SK-N-SH treated with all-trans-retinoic acid at 6 μM for 48 hours (cell line): ENCODE measurements around the gene HDAC5.

Source experiments
- ATAC-seq: fragments of 200-7000 bp; cut with Tn5 transposase; 3 replicates; pipeline ENCODE4 v1.9.1; 2020; ENCODE audit warnings: mild to moderate bottlenecking, moderate library complexity
- ARNTL ChIP-seq: fragments of 450-650 bp; formaldehyde crosslinking; IDR thresholded peaks from 2 replicates; pipeline ENCODE4 v1.5.0; 2020; ENCODE audit warnings: low read depth, mild to moderate bottlenecking, moderate library complexity, borderline replicate concordance
- BACH2 ChIP-seq: fragments of 250-450 bp; sonication (Bioruptor Pico); IDR thresholded peaks from 2 replicates; pipeline ENCODE4 v1.9.0; 2021; ENCODE audit warnings: mild to moderate bottlenecking, borderline replicate concordance
- CREB5 ChIP-seq: fragments of 250-450 bp; sonication (Bioruptor Pico); IDR thresholded peaks from 2 replicates; pipeline ENCODE4 v1.5.1; 2020; ENCODE audit warnings: low read depth, mild to moderate bottlenecking, moderate library complexity
- CSDC2 ChIP-seq: fragments of 250-450 bp; sonication (Bioruptor Pico); IDR thresholded peaks from 2 replicates; pipeline ENCODE4 v1.5.0; 2020; ENCODE audit warnings: mild to moderate bottlenecking, moderate library complexity
- ESRRG ChIP-seq: fragments of 250-450 bp; sonication (Bioruptor Pico); IDR thresholded peaks from 2 replicates; pipeline ENCODE4 v1.6.1; 2021; ENCODE audit warnings: mild to moderate bottlenecking
- GLIS3 ChIP-seq: fragments of 250-450 bp; sonication (Bioruptor Pico); IDR thresholded peaks from 2 replicates; pipeline ENCODE4 v1.5.0; 2020; ENCODE audit warnings: mild to moderate bottlenecking, moderate library complexity
- ISL1 ChIP-seq: fragments of 250-450 bp; sonication (Bioruptor Pico); IDR thresholded peaks from 2 replicates; pipeline ENCODE4 v2.1.2; 2022; ENCODE audit warnings: mild to moderate bottlenecking, moderate library complexity
- OSR1 ChIP-seq: fragments of 250-450 bp; sonication (Bioruptor Pico); IDR thresholded peaks from 2 replicates; pipeline ENCODE4 v1.8.0; 2022; ENCODE audit warnings: moderate library complexity, mild to moderate bottlenecking, inconsistent platforms
- PATZ1 ChIP-seq: fragments of 250-450 bp; sonication (Bioruptor Pico); IDR thresholded peaks from 2 replicates; pipeline ENCODE4 v1.8.0; 2020; ENCODE audit warnings: mild to moderate bottlenecking, moderate library complexity, borderline replicate concordance
- POU6F1 ChIP-seq: fragments of 250-450 bp; sonication (Bioruptor Pico); IDR thresholded peaks from 2 replicates; pipeline ENCODE4 v1.8.0; 2021; ENCODE audit warnings: low read depth, mild to moderate bottlenecking, moderate library complexity, borderline replicate concordance
- PPARA ChIP-seq: fragments of 250-450 bp; sonication (Bioruptor Pico); IDR thresholded peaks from 2 replicates; pipeline ENCODE4 v1.5.0; 2020; ENCODE audit warnings: mild to moderate bottlenecking, borderline replicate concordance
- RARB ChIP-seq: fragments of 250-450 bp; sonication (Bioruptor Pico); IDR thresholded peaks from 2 replicates; pipeline ENCODE4 v1.8.0; 2021; ENCODE audit warnings: mild to moderate bottlenecking, moderate library complexity
- SNAI2 ChIP-seq: fragments of 250-450 bp; sonication (Bioruptor Pico); IDR thresholded peaks from 2 replicates; pipeline ENCODE4 v1.5.0; 2020; ENCODE audit warnings: mild to moderate bottlenecking, moderate library complexity
- TCF4 ChIP-seq: fragments of 250-450 bp; sonication (Bioruptor Pico); IDR thresholded peaks from 2 replicates; pipeline ENCODE4 v1.8.0; 2021; ENCODE audit warnings: mild to moderate bottlenecking, moderate library complexity, borderline replicate concordance
- TOX ChIP-seq: fragments of 250-450 bp; sonication (Bioruptor Pico); IDR thresholded peaks from 2 replicates; pipeline ENCODE4 v1.8.0; 2021; ENCODE audit warnings: mild to moderate bottlenecking, moderate library complexity, borderline replicate concordance
- TSHZ2 ChIP-seq: fragments of 250-450 bp; sonication (Bioruptor Pico); IDR thresholded peaks from 2 replicates; pipeline ENCODE4 v1.5.0; 2020; ENCODE audit warnings: mild to moderate bottlenecking, moderate library complexity
- ZC3H10 ChIP-seq: fragments of 250-450 bp; sonication (Bioruptor Pico); IDR thresholded peaks from 2 replicates; pipeline ENCODE4 v1.5.1; 2021; ENCODE audit warnings: mild to moderate bottlenecking, moderate library complexity
- ZFP3 ChIP-seq: fragments of 250-450 bp; sonication (Bioruptor Pico); IDR thresholded peaks from 2 replicates; pipeline ENCODE4 v1.5.0; 2020; ENCODE audit warnings: mild to moderate bottlenecking, moderate library complexity
- ZFP30 ChIP-seq: fragments of 450-650 bp; formaldehyde crosslinking; IDR thresholded peaks from 2 replicates; pipeline ENCODE4 v1.5.0; 2022; ENCODE audit warnings: mild to moderate bottlenecking, moderate library complexity
- ZNF565 ChIP-seq: fragments of 450-650 bp; formaldehyde crosslinking; conservative IDR thresholded peaks from 2 replicates; pipeline ENCODE4 v1.5.0; 2020; ENCODE audit warnings: low read depth, mild to moderate bottlenecking, moderate library complexity
- ZNF70 ChIP-seq: fragments of 450-650 bp; formaldehyde crosslinking; IDR thresholded peaks from 2 replicates; pipeline ENCODE4 v1.5.0; 2020; ENCODE audit warnings: mild to moderate bottlenecking, moderate library complexity
- ZNF8 ChIP-seq: fragments of 450-650 bp; formaldehyde crosslinking; IDR thresholded peaks from 2 replicates; pipeline ENCODE4 v1.5.0; 2020; ENCODE audit warnings: mild to moderate bottlenecking, moderate library complexity

Gene HDAC5

GRCh38 chr17:44128383-44128782 lies 4.9 kb upstream of the HDAC5 start:
- no peak for ATAC-seq
- TF ChIP-seq CREB5 (CRISPR knock-in tag) (no peak), ZNF70 (CRISPR knock-in tag) (no peak), RARB (CRISPR knock-in tag) (no peak), ZNF565 (CRISPR knock-in tag) (no peak), PATZ1 (CRISPR knock-in tag) (no peak), POU6F1 (CRISPR knock-in tag) (no peak), SNAI2 (CRISPR knock-in tag) (no peak), PPARA (no peak), TOX (CRISPR knock-in tag) (no peak), OSR1 (no peak), TSHZ2 (no peak), ZC3H10 (CRISPR knock-in tag) (no peak), ESRRG (no peak)

- ATAC-seq, result no peak
- TF ChIP-seq ARNTL (CRISPR knock-in tag), result no peak
- no peak for TF ChIP-seq ZFP30 (CRISPR knock-in tag)
Observed at GRCh38 chr17:44124118-44124438, 637 bp upstream of the HDAC5 start.

- TF ChIP-seq GLIS3 (CRISPR knock-in tag), result no peak
- no peak for TF ChIP-seq PATZ1 (CRISPR knock-in tag)
- TF ChIP-seq SNAI2 (CRISPR knock-in tag), result no peak
- TF ChIP-seq ESRRG, result no peak
- no peak for TF ChIP-seq ZFP3 (CRISPR knock-in tag)
- no peak for TF ChIP-seq ZFP30 (CRISPR knock-in tag)
- no peak for ATAC-seq
Observed at GRCh38 chr17:44122816-44123355, 555 bp downstream of the HDAC5 start.

- TF ChIP-seq ESRRG (no peak), ZFP3 (CRISPR knock-in tag) (no peak), OSR1 (no peak), PATZ1 (CRISPR knock-in tag) (no peak), PPARA (no peak), TCF4 (CRISPR knock-in tag) (no peak), POU6F1 (CRISPR knock-in tag) (no peak), RARB (CRISPR knock-in tag) (no peak), CSDC2 (no peak), ARNTL (CRISPR knock-in tag) (no peak), TOX (CRISPR knock-in tag) (no peak), BACH2 (CRISPR knock-in tag) (no peak), ISL1 (CRISPR knock-in tag) (no peak), ZNF8 (CRISPR knock-in tag) (no peak)
- ATAC-seq, result no peak
Observed at GRCh38 chr17:44121997-44122815, 1.2 kb downstream of the HDAC5 start.
